B cell (primary cell): ENCODE results near the gene DND1. TPM values are rescaled to one million over a fixed set of nuclear protein-coding genes. Genes with fewer than 3 reads are reported as not detected.

ENCODE experiments used
- ATAC-seq: fragments of 200-7000 bp; cut with Tn5 transposase; one replicate; pipeline ENCODE4 v1.10.0; 2021; ENCODE audit warnings: low read depth, mild to moderate bottlenecking, moderate number of reproducible peaks, moderate library complexity
- CTCF ChIA-PET: fragments of 350-600 bp; sonication (Branson Sonifier 250); formaldehyde crosslinking; loops from one replicate; lab custom pipeline; 2021; ENCODE audit warnings: antibody characterized with exemption, inconsistent platforms; lab: Charles Lee
- POLR2A ChIA-PET: fragments of 350-600 bp; sonication (Branson Sonifier 250); formaldehyde crosslinking; loops from one replicate; lab custom pipeline; 2021; ENCODE audit warnings: antibody characterized with exemption; lab: Charles Lee
- DNase-seq: peaks from one replicate; pipeline ENCODE4 v3.0.0; 2013
- H2AFZ ChIP-seq: 2 replicates; pipeline ENCODE4 v1.6.1; 2012; ENCODE audit warnings: mild to moderate bottlenecking, low read depth, low read length; ENCODE audit not compliant: insufficient read depth, poor library complexity, severe bottlenecking
- H3K27ac ChIP-seq, 2 donors: 1 replicate in 1 of 2; 2 replicates in 1 of 2; pipeline ENCODE4 v1.5.1; 2012 to 2013; ENCODE audit warnings: low read length in 2 of 2, mild to moderate bottlenecking in 2 of 2, moderate library complexity in 1 of 2
- H3K27me3 ChIP-seq, 4 experiments: fragments of 200-600 bp in 1 of 4; sonication (generic) in 1 of 4; replicated peaks in 1 of 4; 1 replicate in 2 of 4; 2 replicates in 2 of 4; pipeline versions ENCODE4 v1.6.1 to v1.7.0; 2013 to 2016; ENCODE audit warnings: low read length in 3 of 4, mild to moderate bottlenecking in 2 of 4, mixed read lengths in 1 of 4, moderate library complexity in 1 of 4; ENCODE audit not compliant: insufficient read depth in 4 of 4, control insufficient read depth in 3 of 4; ENCODE audit errors: control extremely low read depth in 1 of 4
- H3K36me3 ChIP-seq, 2 experiments: replicated peaks in 1 of 2; 1 replicate in 1 of 2; 2 replicates in 1 of 2; pipeline versions ENCODE4 v1.6.1 to v1.7.1; 2013; ENCODE audit warnings: low read length in 1 of 2; ENCODE audit not compliant: insufficient read depth in 2 of 2, control insufficient read depth in 1 of 2; ENCODE audit errors: control extremely low read depth in 1 of 2, extremely low read depth in 1 of 2
- H3K4me1 ChIP-seq, 2 donors: fragments of 200-600 bp in 1 of 2; sonication (generic) in 1 of 2; 1 replicate in 1 of 2; 2 replicates in 1 of 2; pipeline versions ENCODE4 v1.5.1 to v1.6.1; 2013 to 2017; ENCODE audit warnings: low read length in 2 of 2; ENCODE audit not compliant: control insufficient read depth in 2 of 2, insufficient read depth in 2 of 2
- H3K4me2 ChIP-seq: replicated peaks from 2 replicates; pipeline ENCODE3; 2012; ENCODE audit warnings: mild to moderate bottlenecking, low read depth, low read length; ENCODE audit not compliant: poor library complexity, severe bottlenecking
- H3K4me3 ChIP-seq, 5 experiments: fragments of 200-600 bp in 1 of 5; sonication (generic) in 1 of 5; 1 replicate in 3 of 5; 2 replicates in 2 of 5; pipeline versions ENCODE4 v1.5.1 to v1.7.0; 2011 to 2016; ENCODE audit warnings: low read length in 4 of 5, mild to moderate bottlenecking in 4 of 5, low read depth in 2 of 5, control low read depth in 1 of 5, moderate library complexity in 1 of 5; ENCODE audit not compliant: insufficient read depth in 1 of 5; ENCODE audit errors: control extremely low read depth in 1 of 5, extremely low read depth in 1 of 5
- H3K79me2 ChIP-seq: fragments of 200-600 bp; sonication (generic); one replicate; pipeline ENCODE4 v1.6.0; 2016; ENCODE audit warnings: low read length; ENCODE audit not compliant: control insufficient read depth, insufficient read depth
- H3K9ac ChIP-seq: fragments of 200-600 bp; sonication (generic); 2 replicates; pipeline ENCODE4 v1.6.1; 2017; ENCODE audit warnings: mild to moderate bottlenecking, low read length, moderate library complexity
- H3K9me3 ChIP-seq, 3 donors: one replicate each; pipeline versions ENCODE4 v1.6.1 to v1.7.1; 2013; ENCODE audit warnings: low read length in 2 of 3; ENCODE audit not compliant: control insufficient read depth in 2 of 3, insufficient read depth in 1 of 3; ENCODE audit errors: control extremely low read depth in 1 of 3
- H4K20me1 ChIP-seq: 2 replicates; pipeline ENCODE4 v1.6.0; 2012; ENCODE audit warnings: mild to moderate bottlenecking, low read length; ENCODE audit not compliant: insufficient read depth, control insufficient read depth, poor library complexity, severe bottlenecking
- H3K27ac Mint-ChIP-seq: one replicate; pipeline ENCODE4 v1.8.0; 2021; ENCODE audit warnings: mixed read lengths
- H3K27me3 Mint-ChIP-seq: one replicate; pipeline ENCODE4 v1.8.0; 2021; ENCODE audit warnings: mixed read lengths
- H3K4me1 Mint-ChIP-seq: one replicate; pipeline ENCODE4 v1.8.0; 2021; ENCODE audit warnings: mixed read lengths
- H3K4me3 Mint-ChIP-seq: one replicate; pipeline ENCODE4 v1.8.0; 2021; ENCODE audit warnings: mixed read lengths
- H3K9me3 Mint-ChIP-seq: one replicate; pipeline ENCODE4 v1.8.0; 2022; ENCODE audit warnings: mixed read lengths; ENCODE audit not compliant: insufficient read depth
- EZH2 ChIP-seq: IDR thresholded peaks from 2 replicates; pipeline ENCODE4 v1.6.1; 2012; ENCODE audit warnings: borderline replicate concordance, low read depth, mild to moderate bottlenecking, moderate library complexity, low read length; ENCODE audit not compliant: insufficient read depth, poor library complexity, severe bottlenecking
- WGBS: methylation state at CpG from one replicate; pipeline ENCODE4 v1.1.5; 2013; ENCODE audit warnings: missing lambda C conversion rate; ENCODE audit not compliant: insufficient coverage; 5-methylcytosine and 5-hydroxymethylcytosine counted together
- intact Hi-C: fragments of 100-400 bp; cut with micrococcal nuclease; formaldehyde crosslinking; loops from one replicate; pipeline ENCODE4 v1.10.0; 2022
- polyA plus RNA-seq: library from polyadenylated mRNA; depleted of rRNA; stranded (reverse); fragments of >200 nt; gene quantifications from 2 replicates; pipeline ENCODE4 v1.2.3, GENCODE V29; 2012
- total RNA-seq, 2 donors: library from RNA; stranded (reverse); fragments of 120-200 nt in 1 of 2; gene quantifications; 1 replicate in 1 of 2; 2 replicates in 1 of 2; pipeline versions ENCODE4 v1.2.3 to v1.2.4, GENCODE V29; 2013 to 2022
- TF ChIP-seq, protein P1 (sequence below): fragments of 200-600 bp; IDR thresholded peaks from one replicate; pipeline ENCODE4 v1.8.0; 2022; ENCODE audit warnings: antibody characterized with exemption, mild to moderate bottlenecking

The DND1 gene
- total and polyA plus RNA-seq, 2 donors (not counting 1 experiment from before 2014, with no cell fraction given), result 3.0 to 3.6 TPM

- Mint-ChIP-seq H3K4me1 (no peaks in the 10 kb centered on the region), H3K4me3 (no peak overlapping the region), H3K27ac (no peak overlapping the region), H3K27me3 (no peaks in the 10 kb centered on the region), H3K9me3 (no peaks in the 10 kb centered on the region)
- ChIA-PET POLR2A (no interaction called here), CTCF (no interaction called here)
- DNase-seq (no peak), ATAC-seq (no peak)
- Histone ChIP-seq H3K9ac (no peak overlapping the region), H3K27me3 (no peaks in the 10 kb centered on the region), H3K4me2 (no peak overlapping the region), H3K27ac (no peak overlapping the region), H2AFZ (no peak overlapping the region), H3K9me3 (no peaks in the 10 kb centered on the region), H3K79me2 (no peaks in the 10 kb centered on the region), H3K4me1 (no peaks in the 10 kb centered on the region), H3K36me3 (peaks cover 0 to 89% of the 10 kb centered on the region in 2 experiments), H3K4me3 (no peak overlapping the region), H4K20me1 (no peaks in the 10 kb centered on the region)
- TF ChIP-seq, protein P1, sequence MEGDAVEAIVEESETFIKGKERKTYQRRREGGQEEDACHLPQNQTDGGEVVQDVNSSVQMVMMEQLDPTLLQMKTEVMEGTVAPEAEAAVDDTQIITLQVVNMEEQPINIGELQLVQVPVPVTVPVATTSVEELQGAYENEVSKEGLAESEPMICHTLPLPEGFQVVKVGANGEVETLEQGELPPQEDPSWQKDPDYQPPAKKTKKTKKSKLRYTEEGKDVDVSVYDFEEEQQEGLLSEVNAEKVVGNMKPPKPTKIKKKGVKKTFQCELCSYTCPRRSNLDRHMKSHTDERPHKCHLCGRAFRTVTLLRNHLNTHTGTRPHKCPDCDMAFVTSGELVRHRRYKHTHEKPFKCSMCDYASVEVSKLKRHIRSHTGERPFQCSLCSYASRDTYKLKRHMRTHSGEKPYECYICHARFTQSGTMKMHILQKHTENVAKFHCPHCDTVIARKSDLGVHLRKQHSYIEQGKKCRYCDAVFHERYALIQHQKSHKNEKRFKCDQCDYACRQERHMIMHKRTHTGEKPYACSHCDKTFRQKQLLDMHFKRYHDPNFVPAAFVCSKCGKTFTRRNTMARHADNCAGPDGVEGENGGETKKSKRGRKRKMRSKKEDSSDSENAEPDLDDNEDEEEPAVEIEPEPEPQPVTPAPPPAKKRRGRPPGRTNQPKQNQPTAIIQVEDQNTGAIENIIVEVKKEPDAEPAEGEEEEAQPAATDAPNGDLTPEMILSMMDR, result no peak
- TF ChIP-seq EZH2, result no peak
- intact Hi-C loops, result no loop called here
- 97% methylated on average over 12 of the region's 17 CpGs for WGBS
These were observed 14.5 kb downstream of the DND1 start for GRCh38 chr5:140658870-140659269.

DNA sequence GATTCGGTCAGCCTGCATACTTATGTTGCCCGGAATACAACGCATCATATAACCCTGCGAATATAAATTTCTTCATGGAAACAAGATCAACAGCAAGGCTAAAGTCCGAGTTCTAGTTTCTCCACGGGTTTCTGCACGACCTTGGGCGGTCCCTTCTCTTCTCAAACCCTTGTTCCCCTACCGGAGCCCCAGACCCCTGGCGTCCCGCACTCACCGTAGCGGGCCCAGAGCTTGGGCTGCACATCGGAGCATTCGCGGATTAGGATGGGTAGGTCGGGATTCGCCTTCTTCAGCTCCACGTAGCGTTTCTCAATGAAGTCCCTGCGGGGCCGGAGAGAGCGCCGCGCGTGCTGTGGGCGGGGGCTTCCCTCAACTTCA lies 26.3 kb downstream of the DND1 start:
- no peak for TF ChIP-seq EZH2
- TF ChIP-seq, protein P1, result no peak
- Histone ChIP-seq H3K4me2 (peak overlapping the region; percentile 83), H2AFZ (peak overlapping the region; percentile 89), H4K20me1 (peaks cover 5% of the 10 kb centered on the region), H3K36me3 (peaks cover 1 to 45% of the 10 kb centered on the region in 2 experiments), H3K4me1 (peaks cover 15 to 20% of the 10 kb centered on the region in 2 donors), H3K79me2 (peaks cover 65% of the 10 kb centered on the region), H3K4me3 (peak overlapping the region; percentile 81 to 94 (median 89)), H3K9me3 (no peaks in the 10 kb centered on the region), H3K27ac (peak overlapping the region; percentile 88 to 93), H3K9ac (peak overlapping the region; percentile 81), H3K27me3 (no peaks in the 10 kb centered on the region)
- peak overlapping the region; percentile 98 for H3K27ac Mint-ChIP-seq
- no peaks in the 10 kb centered on the region for H3K27me3 Mint-ChIP-seq
- no peak for ATAC-seq
- no peaks in the 10 kb centered on the region for H3K9me3 Mint-ChIP-seq
- POLR2A ChIA-PET, result interaction anchor here (0.8 to 1.8 kb wide), 12 partner anchors 8 to 245 kb away, joined by 3 to 19 read pairs (median 6); partner anchors contain the start of genes ANKHD1, CD14, HARS1 and HARS2
- under 1% methylated on average over 27 of the region's 27 CpGs for WGBS
- no peak for DNase-seq
- intact Hi-C loops, result loop anchor here (1.0 kb wide), 7 partner anchors 8 to 246 kb away; partner anchors contain the start of genes ANKHD1, APBB3, EIF4EBP3 and HARS1
- CTCF ChIA-PET, result interaction anchor here (0.6 to 1.8 kb wide), 15 partner anchors 8 to 403 kb away, joined by 3 to 16 read pairs (median 4); partner anchors contain the start of genes ANKHD1, EIF4EBP3, HARS1 and HARS2
- H3K4me3 Mint-ChIP-seq, result peak overlapping the region; percentile 99
- peaks cover 36% of the 10 kb centered on the region for H3K4me1 Mint-ChIP-seq
